ENCODE results near the gene MEG3. TPM values are rescaled to one million over a fixed set of nuclear protein-coding genes. Genes with fewer than 3 reads are reported as not detected.

MEG3 gene
- total RNA-seq, 2 donors from 2014 or later, result 5.3 to 15.3 TPM

DNA sequence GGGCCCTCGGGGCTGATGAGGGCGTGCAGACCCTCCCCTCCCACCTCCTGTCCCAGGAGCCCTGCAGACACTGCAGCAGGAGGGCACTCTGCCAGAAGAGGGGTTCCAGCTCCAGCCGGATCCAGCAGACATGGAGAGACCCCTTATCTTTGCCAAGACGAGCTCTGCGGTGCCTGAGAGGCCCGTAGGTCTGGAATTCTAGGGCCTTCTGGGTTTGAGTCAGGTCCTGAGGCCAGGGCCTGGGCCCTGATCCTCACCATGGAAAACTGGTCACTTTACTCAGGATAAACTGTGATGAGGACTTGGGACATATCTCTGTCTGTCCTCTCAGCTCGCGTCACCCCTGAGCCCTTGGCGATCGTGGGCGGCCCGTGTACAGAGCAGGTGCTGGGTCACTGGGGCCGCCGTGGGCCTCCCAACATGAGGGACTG, 13.8 kb downstream of the MEG3 start:
- no peaks in the 10 kb centered on the region for H3K27me3 Mint-ChIP-seq (ENCODE audit: insufficient read depth)
- Histone ChIP-seq H3K4me1 (ENCODE audit: control insufficient read depth, insufficient read depth, low read length) (peaks cover 21% of the 10 kb centered on the region), H3K4me3 (ENCODE audit: low read length) (no peak overlapping the region), H3K36me3 (ENCODE audit: control insufficient read depth, insufficient read depth, low read length) (no peaks in the 10 kb centered on the region), H3K9ac (ENCODE audit: extremely low read depth, low read length, poor library complexity, severe bottlenecking) (no peak overlapping the region), H3K9me3 (ENCODE audit: control insufficient read depth, low read length) (no peaks in the 10 kb centered on the region), H3K27ac (ENCODE audit: low read depth, low read length) (peak overlapping the region; percentile 63), H3K27me3 (ENCODE audit: control insufficient read depth, insufficient read depth, low read length, poor library complexity, severe bottlenecking) (no peaks in the 10 kb centered on the region)
- no peaks in the 10 kb centered on the region for H3K9me3 Mint-ChIP-seq
- TF ChIP-seq, protein P1, sequence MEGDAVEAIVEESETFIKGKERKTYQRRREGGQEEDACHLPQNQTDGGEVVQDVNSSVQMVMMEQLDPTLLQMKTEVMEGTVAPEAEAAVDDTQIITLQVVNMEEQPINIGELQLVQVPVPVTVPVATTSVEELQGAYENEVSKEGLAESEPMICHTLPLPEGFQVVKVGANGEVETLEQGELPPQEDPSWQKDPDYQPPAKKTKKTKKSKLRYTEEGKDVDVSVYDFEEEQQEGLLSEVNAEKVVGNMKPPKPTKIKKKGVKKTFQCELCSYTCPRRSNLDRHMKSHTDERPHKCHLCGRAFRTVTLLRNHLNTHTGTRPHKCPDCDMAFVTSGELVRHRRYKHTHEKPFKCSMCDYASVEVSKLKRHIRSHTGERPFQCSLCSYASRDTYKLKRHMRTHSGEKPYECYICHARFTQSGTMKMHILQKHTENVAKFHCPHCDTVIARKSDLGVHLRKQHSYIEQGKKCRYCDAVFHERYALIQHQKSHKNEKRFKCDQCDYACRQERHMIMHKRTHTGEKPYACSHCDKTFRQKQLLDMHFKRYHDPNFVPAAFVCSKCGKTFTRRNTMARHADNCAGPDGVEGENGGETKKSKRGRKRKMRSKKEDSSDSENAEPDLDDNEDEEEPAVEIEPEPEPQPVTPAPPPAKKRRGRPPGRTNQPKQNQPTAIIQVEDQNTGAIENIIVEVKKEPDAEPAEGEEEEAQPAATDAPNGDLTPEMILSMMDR (conservative IDR thresholded peaks at IDR 0.05), result no peak
- WGBS, 2 experiments (ENCODE audit: insufficient coverage in 1 of 2, insufficient read length in 1 of 2), result 88 to 92% methylated on average over 7 to 14 of the region's 14 CpGs
- no peak for DNase-seq
- no peak overlapping the region for H3K4me3 Mint-ChIP-seq
- peaks cover 47% of the 10 kb centered on the region for H3K4me1 Mint-ChIP-seq
- H3K36me3 Mint-ChIP-seq (ENCODE audit: low read depth), result no peaks in the 10 kb centered on the region
- H3K27ac Mint-ChIP-seq, result peak overlapping the region; percentile 75

DNA sequence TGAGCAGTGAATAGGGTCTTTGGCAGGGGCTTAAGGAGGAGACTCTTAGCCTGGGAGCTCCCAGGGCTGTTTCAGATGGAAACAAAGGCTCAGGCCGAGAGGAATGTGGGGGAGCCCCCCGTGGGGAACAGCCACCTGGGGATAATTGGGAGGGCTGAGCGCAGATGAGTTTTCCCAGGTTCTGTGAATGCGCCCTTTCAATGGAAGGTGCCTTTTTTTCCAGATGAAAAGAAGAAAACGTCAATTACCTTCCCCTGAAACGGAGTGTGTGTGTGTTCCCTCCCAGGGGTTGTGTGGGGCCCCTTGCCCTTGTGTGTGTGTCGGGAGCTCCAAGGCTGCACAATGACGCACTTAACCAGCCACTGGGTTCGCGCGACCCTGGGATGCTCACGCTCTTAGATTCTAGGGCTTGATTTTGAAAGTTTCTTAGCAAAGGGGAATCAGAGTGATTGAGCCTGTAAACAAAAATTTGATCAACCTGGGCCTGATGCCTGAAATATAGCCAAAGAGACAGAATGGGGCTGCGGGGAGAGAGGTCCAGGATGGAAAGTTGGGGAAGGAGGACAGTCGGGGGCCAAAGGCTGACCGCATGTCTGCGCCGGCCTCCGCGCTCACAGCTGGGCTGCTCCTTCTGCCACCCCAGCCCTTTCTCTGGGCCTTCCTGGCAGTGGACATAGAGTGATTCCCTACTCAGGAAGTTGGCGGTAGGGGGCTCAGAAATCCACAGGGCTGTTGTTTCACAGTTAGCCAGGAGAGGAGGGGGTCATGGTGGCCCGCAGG, 14.6 kb downstream of the MEG3 start:
- TF ChIP-seq, protein P1 (conservative IDR thresholded peaks at IDR 0.05), result no peak
- Mint-ChIP-seq H3K4me3 (no peak overlapping the region), H3K27ac (peak overlapping the region; percentile 75), H3K9me3 (no peaks in the 10 kb centered on the region), H3K4me1 (peaks cover 47% of the 10 kb centered on the region), H3K36me3 (ENCODE audit: low read depth) (no peaks in the 10 kb centered on the region), H3K27me3 (ENCODE audit: insufficient read depth) (no peaks in the 10 kb centered on the region)
- Histone ChIP-seq H3K4me3 (ENCODE audit: low read length) (no peak overlapping the region), H3K9me3 (ENCODE audit: control insufficient read depth, low read length) (no peaks in the 10 kb centered on the region), H3K9ac (ENCODE audit: extremely low read depth, low read length, poor library complexity, severe bottlenecking) (no peak overlapping the region), H3K27ac (ENCODE audit: low read depth, low read length) (peak overlapping the region; percentile 63), H3K27me3 (ENCODE audit: control insufficient read depth, insufficient read depth, low read length, poor library complexity, severe bottlenecking) (no peaks in the 10 kb centered on the region), H3K36me3 (ENCODE audit: control insufficient read depth, insufficient read depth, low read length) (no peaks in the 10 kb centered on the region), H3K4me1 (ENCODE audit: control insufficient read depth, insufficient read depth, low read length) (peaks cover 21% of the 10 kb centered on the region)
- no peak for DNase-seq
- WGBS, 2 experiments (ENCODE audit: insufficient coverage in 1 of 2, insufficient read length in 1 of 2), result 56 to 77% methylated on average over 11 to 21 of the region's 21 CpGs

DNA sequence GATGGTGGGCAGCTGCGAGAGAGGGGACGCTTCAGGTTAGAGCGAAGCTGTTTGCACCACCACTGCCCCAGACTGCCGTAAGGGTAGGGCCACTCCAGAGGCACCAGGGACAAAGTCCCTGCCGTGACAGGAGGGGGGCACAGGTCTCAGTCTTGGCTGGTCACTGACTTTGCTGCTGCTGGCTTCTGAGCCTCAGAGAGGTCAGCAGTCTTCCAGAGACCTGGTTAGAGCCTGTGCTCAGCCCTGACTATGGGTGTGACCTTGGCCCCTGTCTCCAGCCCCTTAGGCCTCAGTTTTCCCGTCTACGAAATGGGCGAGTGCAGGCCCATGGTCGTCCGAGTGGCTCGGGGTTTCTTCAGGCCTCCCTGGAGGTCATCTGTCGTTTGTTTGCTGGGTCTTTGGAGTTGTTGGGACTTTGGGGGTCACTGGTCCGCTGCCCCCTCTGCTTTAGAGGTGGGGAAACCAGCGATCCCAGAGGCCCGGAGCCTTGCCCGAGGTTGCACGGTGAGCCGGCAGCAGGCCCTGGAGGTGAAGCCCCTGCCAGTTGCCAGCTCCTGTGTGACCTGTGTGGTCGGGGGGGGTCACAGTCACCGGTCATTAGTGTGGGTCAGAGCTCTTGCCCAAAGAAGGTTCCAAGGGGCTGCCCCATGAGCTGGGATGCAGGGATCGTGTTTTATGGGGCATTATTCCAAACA, 15.3 kb downstream of the MEG3 start:
- Histone ChIP-seq H3K27ac (ENCODE audit: low read depth, low read length) (peak overlapping the region; percentile 63), H3K27me3 (ENCODE audit: control insufficient read depth, insufficient read depth, low read length, poor library complexity, severe bottlenecking) (no peaks in the 10 kb centered on the region), H3K4me3 (ENCODE audit: low read length) (no peak overlapping the region), H3K9me3 (ENCODE audit: control insufficient read depth, low read length) (no peaks in the 10 kb centered on the region), H3K4me1 (ENCODE audit: control insufficient read depth, insufficient read depth, low read length) (peaks cover 21% of the 10 kb centered on the region), H3K36me3 (ENCODE audit: control insufficient read depth, insufficient read depth, low read length) (no peaks in the 10 kb centered on the region), H3K9ac (ENCODE audit: extremely low read depth, low read length, poor library complexity, severe bottlenecking) (no peak overlapping the region)
- WGBS, 2 experiments (ENCODE audit: insufficient coverage in 1 of 2, insufficient read length in 1 of 2), result 86 to 89% methylated on average over 12 to 21 of the region's 21 CpGs
- Mint-ChIP-seq H3K4me1 (peaks cover 47% of the 10 kb centered on the region), H3K9me3 (no peaks in the 10 kb centered on the region), H3K4me3 (no peak overlapping the region), H3K27me3 (ENCODE audit: insufficient read depth) (no peaks in the 10 kb centered on the region), H3K36me3 (ENCODE audit: low read depth) (no peaks in the 10 kb centered on the region), H3K27ac (peak overlapping the region; percentile 75)
- no peak for DNase-seq
- TF ChIP-seq, protein P1 (conservative IDR thresholded peaks at IDR 0.05), result peak; percentile 23
